ENCODE data around the gene STARD5. TPM values are rescaled to one million over a fixed set of nuclear protein-coding genes. Genes with fewer than 3 reads are reported as not detected.

The STARD5 gene
- total and polyA plus RNA-seq, 2 of the 4 experiments (the other 2 are of a cell fraction): 5.0 to 22.8 TPM

- peak overlapping the region in 1 of 2 experiments; percentile 39; a peak in 2 of 4 replicates for H4K8ac ChIP-seq (ENCODE audit: low read depth in 2 of 2, low read length in 2 of 2)
- no peak overlapping the region for H3K14ac ChIP-seq (replicated peaks; ENCODE audit: low read depth, low read length)
- H2AFZ ChIP-seq (replicated peaks; ENCODE audit: low read length, poor library complexity): no peak overlapping the region
- H2BK20ac ChIP-seq (ENCODE audit: low read depth, low read length): no peak overlapping the region
- intact Hi-C loops (cut with micrococcal nuclease) (loop anchor here (1.0 to 2.0 kb wide), 4 partner anchors 60 to 771 kb away; no protein-coding TSS in a partner anchor), in situ Hi-C loops (cut with MboI; ENCODE audit: low sequenced_read_pairs) (no loop called here), dilution Hi-C loops (cut with HindIII; ENCODE audit: low sequenced_read_pairs, unreplicated experiment) (no loop called here)
- peak; percentile 30 for ATAC-seq (ENCODE audit: low read depth)
- H3K9me3 ChIP-seq (ENCODE audit: control insufficient read depth, insufficient read depth, low read length): peaks cover 3% of the 10 kb centered on the region; the same call in 1 of the 2 replicates
- H4K91ac ChIP-seq (ENCODE audit: insufficient read depth, low read depth, low read length): no peak overlapping the region
- peaks cover 5% of the 10 kb centered on the region for H3K4me1 ChIP-seq (ENCODE audit: control insufficient read depth, insufficient read depth, low read length)
- no TSS peak for BruUV-seq (replicated peaks)
- H2BK5ac ChIP-seq (ENCODE audit: low read depth, low read length, poor library complexity, severe bottlenecking): no peak overlapping the region
- 0 out of 3 replicates have a peak overlapping the region, but pooled peaks have one; percentile 41 for H2BK15ac ChIP-seq (ENCODE audit: low read depth, low read length)
- ChIA-PET POLR2A (ENCODE audit: unreplicated experiment) (interaction anchor here (0.5 kb wide), 1 partner anchor 306 kb away, joined by 3 read pairs; no protein-coding TSS in a partner anchor), CTCF (interaction anchor here (0.6 to 2.3 kb wide), 12 partner anchors 10 to 135 kb away, joined by 3 to 23 read pairs (median 5); partner anchors contain the start of gene STARD5)
- H2BK120ac ChIP-seq (ENCODE audit: low read depth, low read length): peak overlapping the region; percentile 12; the same call in 1 of the 2 replicates
- H3K56ac ChIP-seq (ENCODE audit: extremely low read depth, insufficient read depth, low read length): no peak overlapping the region
- no peaks in the 10 kb centered on the region for H3K79me1 ChIP-seq (ENCODE audit: low read depth in 1 of 2, low read length in 2 of 2)
- H3K9ac ChIP-seq (ENCODE audit: low read depth, low read length): no peak overlapping the region
- H3K23ac ChIP-seq (ENCODE audit: low read depth, low read length): no peak overlapping the region
- peak overlapping the region; percentile 64; the same call in 1 of the 2 replicates for H4K5ac ChIP-seq (ENCODE audit: low read depth, low read length)
- no peak overlapping the region for H3K4me3 ChIP-seq (ENCODE audit: insufficient read depth, low read depth, low read length)
- TF ChIP-seq CEBPB (IDR thresholded peaks at IDR 0.05; ENCODE audit: low read depth, low read length) (peak; percentile 58; the same call in 1 of the 2 replicates), FOS (IDR thresholded peaks at IDR 0.05; ENCODE audit: low read depth, low read length) (no peak)
- H3K18ac ChIP-seq (ENCODE audit: low read depth, low read length): peak overlapping the region; percentile 58; the same call in 1 of the 2 replicates
- WGBS, 2 experiments (ENCODE audit: extremely low coverage in 2 of 2, insufficient read length in 1 of 2): no CpG with 5 or more reads among the region's 3 CpGs
- H3K4me2 ChIP-seq (ENCODE audit: low read depth, low read length): no peak overlapping the region
- H3K36me3 ChIP-seq (ENCODE audit: control insufficient read depth, insufficient read depth, low read length): peaks cover 14% of the 10 kb centered on the region; the same call in 1 of the 2 replicates
- H2AK5ac ChIP-seq (ENCODE audit: low read depth, low read length): no peak overlapping the region; the same call in 1 of the 2 replicates
- peak; percentile 17 for DNase-seq
- no peaks in the 10 kb centered on the region for H4K20me1 ChIP-seq (ENCODE audit: insufficient read depth, low read length)
- H3K9me1 ChIP-seq (ENCODE audit: insufficient read depth, low read length): peaks cover 1% of the 10 kb centered on the region; the same call in 1 of the 2 replicates
- no peak overlapping the region for H2AK9ac ChIP-seq (replicated peaks; ENCODE audit: low read depth, low read length, poor library complexity)
- no peak overlapping the region for H3K4ac ChIP-seq (ENCODE audit: low read depth, low read length)
- no peaks in the 10 kb centered on the region for H3K27me3 ChIP-seq (ENCODE audit: control insufficient read depth, insufficient read depth, low read length)
- H3K27ac ChIP-seq (ENCODE audit: insufficient read depth, low read length): peak overlapping the region; percentile 85; the same call in 1 of the 2 replicates
Observed at GRCh38 chr15:81275711-81276392, 48.1 kb downstream of the STARD5 start.

All from IMR-90 (cell line).